ENCODE measurements around the gene AFAP1L1.

AFAP1L1 gene

DNA sequence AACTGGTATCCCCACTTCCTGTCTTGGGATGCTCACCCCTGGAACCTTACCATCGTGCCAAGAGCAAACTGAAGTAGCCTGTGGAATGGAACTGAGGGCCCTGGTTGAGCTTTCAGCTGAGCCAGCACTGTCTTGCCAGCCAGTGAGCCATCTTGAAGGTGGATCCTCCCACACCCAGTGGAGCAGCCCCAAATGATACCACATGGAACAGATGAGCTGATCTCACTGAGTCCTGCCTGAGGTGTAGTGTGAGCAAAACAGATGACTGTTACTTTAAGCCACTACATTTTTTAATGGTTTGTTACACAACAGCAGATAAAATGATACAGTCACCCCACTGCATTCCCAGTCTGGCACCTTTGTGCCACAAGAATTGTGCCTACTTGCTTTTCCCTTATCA is 84.0 kb downstream of the AFAP1L1 start:
- no peak for DNase-seq

DNA sequence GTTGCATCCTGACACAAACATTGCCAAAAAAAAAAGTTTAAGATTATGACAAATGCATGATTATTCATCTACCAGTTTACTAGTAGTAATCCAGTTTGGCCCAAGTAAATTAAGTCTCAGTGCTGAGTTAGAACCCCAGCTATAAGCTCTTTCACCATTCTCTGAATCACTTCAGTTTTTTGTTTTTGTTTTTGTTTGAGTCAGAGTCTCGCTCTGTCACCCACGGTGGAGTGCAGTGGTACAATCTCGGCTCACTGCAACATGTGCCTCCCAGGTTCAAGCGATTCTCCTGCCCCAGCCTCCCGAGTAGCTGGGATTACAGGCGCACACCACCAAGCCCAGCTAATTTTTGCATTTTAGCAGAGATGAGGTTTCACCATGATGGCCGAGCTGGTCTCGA is 84.7 kb downstream of the AFAP1L1 start:
- DNase-seq, result no peak

- DNase-seq, result peak; percentile 92
These were observed 86.0 kb downstream of the AFAP1L1 start, which contains the start of gene PCYOX1L for GRCh38 chr5:149357370-149358293. PCYOX1L (plus strand) TSS chr5:149358046; CDS start chr5:149358069, 23 bp downstream.

DNA sequence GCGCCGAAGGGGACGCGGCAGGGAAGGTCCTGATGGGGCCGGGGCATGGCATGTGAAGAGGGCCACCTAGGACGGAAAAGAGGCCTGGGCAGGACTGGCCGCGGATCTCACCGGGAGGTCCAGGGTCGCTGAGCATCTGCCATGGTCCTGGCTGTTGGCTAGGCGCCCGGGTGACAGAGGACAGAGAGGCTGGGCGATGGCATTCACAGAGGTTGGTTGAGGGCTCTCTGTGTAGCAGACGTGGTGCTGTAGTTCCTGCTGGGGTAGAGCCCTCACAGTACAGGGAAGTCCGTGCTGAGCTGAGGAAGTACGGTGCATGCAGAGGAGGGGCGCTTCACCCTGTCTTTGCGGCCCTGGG is 86.6 kb downstream of the AFAP1L1 start:
- no peak for DNase-seq

DNA sequence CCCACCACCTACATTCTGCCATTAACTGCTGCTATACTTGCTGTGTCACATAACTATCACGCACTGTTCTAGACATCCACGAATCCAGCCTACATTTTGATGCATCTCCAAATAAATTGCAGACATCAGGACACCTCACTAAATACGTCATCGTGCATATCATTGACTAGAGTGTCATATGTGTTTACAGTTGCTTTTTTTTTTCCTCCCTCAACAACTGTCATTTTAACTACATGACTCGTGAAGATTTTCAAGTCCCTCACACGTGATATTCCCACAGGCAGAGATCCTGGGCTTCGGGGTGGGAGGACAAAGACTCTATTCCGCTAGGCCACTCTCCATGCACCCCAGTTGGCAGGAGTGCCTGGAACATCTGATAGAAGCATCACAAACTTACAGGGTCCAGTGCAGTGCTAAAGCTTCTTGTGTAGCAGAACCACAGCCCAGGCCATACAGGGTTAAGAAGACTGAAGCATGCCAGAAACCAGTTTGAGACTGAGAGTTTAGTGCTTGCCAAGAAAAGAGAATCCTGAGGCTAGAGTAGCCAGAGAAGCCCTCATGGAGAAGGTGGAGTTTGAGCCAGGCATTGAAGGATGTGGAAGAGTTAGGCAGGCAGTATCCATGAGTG is 87.3 kb downstream of the AFAP1L1 start:
- DNase-seq, result no peak

- no peak for DNase-seq
These were observed 88.6 kb downstream of the AFAP1L1 start for GRCh38 chr5:149360272-149360671.

DNA sequence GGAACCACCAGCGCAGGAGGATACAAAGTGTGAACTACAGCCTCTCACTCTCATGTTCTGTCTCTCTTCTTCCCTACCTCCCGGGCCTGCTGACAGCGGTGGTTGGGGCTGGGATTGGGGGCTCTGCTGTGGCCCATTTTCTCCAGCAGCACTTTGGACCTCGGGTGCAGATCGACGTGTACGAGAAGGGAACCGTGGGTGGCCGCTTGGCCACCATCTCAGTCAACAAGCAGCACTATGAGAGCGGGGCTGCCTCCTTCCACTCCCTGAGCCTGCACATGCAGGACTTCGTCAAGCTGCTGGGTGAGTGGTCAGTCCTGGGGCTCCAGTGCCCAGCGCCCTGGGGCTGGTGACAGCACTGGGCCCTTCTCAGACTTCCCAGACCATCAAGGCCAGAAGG is 90.9 kb downstream of the AFAP1L1 start:
- DNase-seq, result no peak

- DNase-seq, result no peak
These were observed 91.7 kb downstream of the AFAP1L1 start for GRCh38 chr5:149363358-149363757.

DNA sequence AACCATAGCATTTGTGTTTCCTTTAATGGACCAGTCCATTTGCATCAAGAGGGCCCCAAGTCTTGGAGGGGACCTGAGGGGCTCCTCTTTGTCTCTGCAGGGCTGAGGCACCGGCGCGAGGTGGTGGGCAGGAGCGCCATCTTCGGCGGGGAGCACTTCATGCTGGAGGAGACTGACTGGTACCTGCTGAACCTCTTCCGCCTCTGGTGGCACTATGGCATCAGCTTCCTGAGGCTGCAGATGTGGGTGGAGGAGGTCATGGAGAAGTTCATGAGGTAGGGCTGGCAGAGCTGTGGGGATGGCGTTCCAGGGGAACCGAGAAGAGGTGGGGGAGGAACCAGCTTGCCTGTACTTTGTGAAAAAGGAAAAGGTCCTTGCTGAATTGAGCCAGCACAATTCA is 92.3 kb downstream of the AFAP1L1 start:
- no peak for DNase-seq

- DNase-seq, result no peak
These were observed 93.1 kb downstream of the AFAP1L1 start for GRCh38 chr5:149364719-149365118.

DNA sequence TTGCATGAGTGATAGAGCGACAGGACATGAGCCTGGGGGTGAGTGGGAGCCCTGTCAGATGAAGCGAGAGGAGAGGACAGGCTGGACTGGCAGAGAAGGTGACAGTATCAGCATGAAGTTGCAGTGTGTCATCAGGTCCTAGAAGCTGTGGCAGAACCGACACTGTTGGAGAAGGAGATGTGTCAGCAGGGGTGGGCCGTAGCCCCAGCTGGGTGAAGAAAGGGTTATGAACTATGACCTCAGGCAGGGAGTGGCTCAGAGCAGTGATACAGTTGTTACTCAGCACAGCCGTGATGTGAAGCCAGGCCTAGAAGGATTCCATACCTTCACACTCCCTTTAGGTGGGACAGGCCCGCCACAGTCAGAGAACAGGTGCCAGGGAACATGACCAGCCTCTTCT is 93.8 kb downstream of the AFAP1L1 start:
- DNase-seq, result no peak

GRCh38 chr5:149366169-149366729 is 94.6 kb downstream of the AFAP1L1 start:
- DNase-seq, result no peak

DNA sequence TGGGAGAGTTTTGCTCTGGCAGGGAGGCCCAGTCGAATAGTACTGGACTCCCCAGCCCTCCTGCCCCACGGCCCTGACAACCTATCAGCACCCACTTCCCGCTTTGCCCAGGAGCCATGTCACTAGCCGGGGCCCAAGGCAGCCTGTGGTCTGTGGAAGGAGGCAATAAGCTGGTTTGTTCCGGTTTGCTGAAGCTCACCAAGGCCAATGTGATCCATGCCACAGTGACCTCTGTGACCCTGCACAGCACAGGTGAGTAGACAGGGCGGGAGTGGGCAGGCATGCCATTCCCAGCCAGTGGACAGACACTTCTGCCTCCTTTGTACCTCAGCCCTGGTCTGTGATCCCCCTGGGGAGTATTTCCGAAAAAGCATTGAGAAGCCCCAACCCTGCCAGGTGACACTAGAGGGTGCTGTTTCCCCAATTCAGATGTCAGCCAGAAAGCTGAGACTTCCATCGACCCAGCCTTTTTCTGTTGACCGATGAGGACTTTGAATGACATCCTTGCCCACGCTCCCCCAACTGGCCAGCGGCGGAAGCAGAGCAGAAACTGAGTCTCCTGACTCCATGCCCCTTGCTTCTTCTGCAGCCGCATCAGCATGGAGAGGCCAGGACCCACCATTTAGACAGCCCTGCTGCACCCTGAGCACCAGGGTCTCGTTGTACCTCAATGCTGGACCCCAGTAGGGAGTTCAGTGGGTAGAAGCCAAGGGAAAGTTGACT is 95.8 kb downstream of the AFAP1L1 start:
- DNase-seq, result peak; percentile 35

DNA sequence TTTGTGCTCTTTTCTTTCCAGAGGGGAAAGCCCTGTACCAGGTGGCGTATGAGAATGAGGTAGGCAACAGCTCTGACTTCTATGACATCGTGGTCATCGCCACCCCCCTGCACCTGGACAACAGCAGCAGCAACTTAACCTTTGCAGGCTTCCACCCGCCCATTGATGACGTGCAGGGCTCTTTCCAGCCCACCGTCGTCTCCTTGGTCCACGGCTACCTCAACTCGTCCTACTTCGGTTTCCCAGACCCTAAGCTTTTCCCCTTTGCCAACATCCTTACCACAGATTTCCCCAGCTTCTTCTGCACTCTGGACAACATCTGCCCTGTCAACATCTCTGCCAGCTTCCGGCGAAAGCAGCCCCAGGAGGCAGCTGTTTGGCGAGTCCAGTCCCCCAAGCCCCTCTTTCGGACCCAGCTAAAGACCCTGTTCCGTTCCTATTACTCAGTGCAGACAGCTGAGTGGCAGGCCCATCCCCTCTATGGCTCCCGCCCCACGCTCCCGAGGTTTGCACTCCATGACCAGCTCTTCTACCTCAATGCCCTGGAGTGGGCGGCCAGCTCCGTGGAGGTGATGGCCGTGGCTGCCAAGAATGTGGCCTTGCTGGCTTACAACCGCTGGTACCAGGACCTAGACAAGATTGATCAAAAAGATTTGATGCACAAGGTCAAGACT is 96.5 kb downstream of the AFAP1L1 start:
- DNase-seq, result no peak

- DNase-seq, result no peak
These were observed 99.2 kb downstream of the AFAP1L1 start for GRCh38 chr5:149370878-149371277.

DNA sequence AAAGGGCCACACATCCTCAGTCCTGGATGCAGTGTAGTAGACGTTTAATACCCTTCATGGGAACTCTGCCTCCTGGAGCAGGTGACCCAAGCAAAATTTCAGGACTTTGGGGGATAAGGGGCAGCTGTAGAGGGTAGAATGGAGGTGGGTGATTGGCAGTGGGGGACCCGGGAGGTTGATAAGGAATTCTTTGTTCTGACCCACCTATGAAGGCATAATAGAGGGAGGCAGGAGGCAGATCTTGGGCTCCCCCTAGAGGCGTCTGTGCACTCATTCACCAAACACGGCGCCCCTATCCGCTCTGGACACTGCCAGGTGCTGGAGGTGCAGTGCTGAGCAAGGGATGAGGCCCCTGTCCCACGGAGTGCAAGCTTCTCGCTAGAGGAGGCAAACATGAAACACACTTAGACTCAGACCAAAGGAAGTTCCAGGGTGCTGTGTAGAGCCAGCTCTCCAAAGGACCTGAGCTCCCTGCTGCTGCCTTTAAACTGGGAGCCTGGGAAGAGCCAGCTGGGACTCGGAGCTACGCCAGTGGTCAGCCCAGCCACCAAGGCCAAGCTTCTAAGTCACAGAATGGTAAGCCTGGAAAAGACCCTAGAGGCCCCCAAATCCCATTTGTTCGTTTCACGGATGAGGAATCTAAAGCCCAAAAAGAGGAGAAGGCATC is 99.8 kb downstream of the AFAP1L1 start:
- peak; percentile 45 for DNase-seq

DNA sequence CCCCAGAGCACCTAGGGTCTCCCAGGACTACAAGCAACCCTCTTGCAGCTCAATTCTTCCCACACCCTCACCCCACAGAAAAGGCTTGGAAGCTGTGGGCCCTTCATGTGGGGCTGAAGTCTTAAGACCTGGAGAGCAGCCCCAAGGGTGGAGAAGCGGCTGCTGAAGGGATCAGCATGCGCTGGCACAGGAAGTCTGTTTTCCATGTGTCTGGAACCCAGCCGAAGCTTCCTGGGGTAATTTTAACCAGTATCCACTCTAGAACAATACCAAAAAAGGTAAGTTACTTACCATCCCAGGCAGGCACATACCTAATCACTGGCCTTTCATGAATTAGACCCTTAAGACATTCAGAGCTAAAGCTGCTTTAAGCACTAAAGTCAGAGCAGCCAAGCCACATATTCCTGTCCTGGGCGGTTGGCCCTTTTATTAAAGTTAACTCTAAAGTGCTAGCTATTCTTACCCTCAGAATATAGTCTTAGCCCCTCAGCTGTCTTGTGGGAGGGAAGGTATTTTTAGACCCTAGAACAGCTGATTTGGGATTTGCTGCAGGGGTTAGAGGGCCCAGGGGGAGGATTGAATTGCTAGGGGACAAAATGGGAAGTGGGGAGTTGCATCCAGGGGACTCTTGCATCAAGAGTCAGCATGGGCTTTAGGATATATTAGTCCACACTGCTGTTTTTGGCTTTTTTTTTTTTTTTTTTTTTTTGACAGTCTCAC is 100.6 kb downstream of the AFAP1L1 start:
- no peak for DNase-seq

DNA sequence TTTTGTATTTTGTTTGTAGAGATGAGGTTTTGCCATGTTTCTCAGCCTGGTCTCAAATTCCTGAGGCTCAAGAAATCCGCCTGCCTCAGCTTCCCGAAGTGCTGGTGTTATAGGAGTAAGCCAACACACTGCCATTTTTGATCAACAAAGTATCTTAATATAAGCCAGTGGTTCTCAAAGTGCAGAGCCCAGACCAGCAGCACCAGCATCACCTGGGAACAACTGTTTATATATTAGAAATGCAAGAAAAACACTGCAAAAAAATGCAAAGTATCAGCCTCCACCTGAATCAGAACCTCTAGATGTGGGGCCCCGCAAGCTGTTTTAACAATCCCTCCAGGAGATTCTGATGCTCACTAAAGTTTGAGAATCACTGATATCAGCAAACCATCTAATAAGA is 101.3 kb downstream of the AFAP1L1 start:
- DNase-seq, result no peak

DNA sequence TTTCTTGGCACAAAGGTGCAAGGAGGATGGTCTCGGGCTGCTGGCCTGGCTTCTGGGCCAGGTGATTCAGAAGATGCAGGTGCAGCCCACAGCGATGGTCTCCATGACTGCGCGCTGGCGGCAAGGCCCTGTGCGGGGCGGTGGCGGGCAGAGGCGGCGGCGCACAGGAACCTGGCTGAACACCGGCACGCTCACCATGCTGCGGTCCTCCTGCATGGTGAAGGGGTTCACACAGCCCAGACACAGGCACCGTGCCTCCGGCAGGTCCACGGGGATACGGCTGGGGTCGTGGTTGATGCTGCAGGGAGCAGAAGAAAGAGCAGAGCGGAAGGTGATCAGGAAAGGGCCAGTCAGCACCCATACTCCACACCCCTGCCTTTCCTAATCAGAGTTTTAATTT is 102.6 kb downstream of the AFAP1L1 start:
- DNase-seq, result no peak

- no peak for DNase-seq
These were observed 103.1 kb downstream of the AFAP1L1 start for GRCh38 chr5:149374801-149375200.

DNA sequence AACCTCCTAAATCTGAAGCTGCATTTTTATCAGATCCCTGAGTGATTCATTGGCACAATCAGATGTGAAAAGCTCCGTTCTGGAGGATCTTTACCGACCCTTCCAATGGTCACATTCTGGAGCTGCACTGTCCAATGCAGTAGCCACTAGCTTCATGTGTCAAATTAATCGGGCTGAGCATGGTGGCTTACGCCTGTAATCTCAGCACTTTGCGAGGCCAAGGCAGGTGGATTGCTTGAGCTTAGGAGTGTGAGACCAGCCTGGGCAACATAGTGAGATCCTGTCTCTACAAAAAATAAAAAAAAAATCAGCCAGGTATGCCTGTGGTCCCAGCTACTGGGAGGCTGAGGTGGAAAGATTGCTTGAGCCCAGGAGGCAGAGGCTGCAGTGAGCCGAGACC is 103.8 kb downstream of the AFAP1L1 start:
- no peak for DNase-seq

DNA sequence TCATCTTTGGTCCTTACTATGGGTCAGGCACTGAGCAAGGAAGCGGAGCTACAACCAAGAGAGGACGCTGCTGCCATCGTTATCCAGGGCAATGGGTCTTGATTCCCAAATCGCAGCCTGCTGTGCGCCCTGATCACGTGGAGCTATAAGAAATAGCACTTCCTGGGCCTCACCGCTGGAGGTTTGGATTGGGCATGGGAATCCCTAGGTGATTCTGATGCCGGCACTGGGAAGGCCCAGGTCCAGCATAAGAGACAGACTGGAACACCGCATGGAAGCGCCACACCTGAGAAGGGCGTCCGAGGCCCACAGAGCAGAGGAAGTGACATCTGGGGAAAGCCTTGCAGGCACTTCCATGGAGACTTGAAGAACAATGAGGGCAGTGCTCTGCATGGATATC is 104.4 kb downstream of the AFAP1L1 start:
- no peak for DNase-seq

Measured in NCI-H2171 treated with DMSO at 0.1 percent for 48 hours (cell line).